ENCODE measurements around the gene FALEC.
"Not testable (repeated sequence)": the region's sequence is repeated elsewhere in the genome, so short reads cannot be mapped to it uniquely, and the experiment has no call there.

FALEC gene

DNA sequence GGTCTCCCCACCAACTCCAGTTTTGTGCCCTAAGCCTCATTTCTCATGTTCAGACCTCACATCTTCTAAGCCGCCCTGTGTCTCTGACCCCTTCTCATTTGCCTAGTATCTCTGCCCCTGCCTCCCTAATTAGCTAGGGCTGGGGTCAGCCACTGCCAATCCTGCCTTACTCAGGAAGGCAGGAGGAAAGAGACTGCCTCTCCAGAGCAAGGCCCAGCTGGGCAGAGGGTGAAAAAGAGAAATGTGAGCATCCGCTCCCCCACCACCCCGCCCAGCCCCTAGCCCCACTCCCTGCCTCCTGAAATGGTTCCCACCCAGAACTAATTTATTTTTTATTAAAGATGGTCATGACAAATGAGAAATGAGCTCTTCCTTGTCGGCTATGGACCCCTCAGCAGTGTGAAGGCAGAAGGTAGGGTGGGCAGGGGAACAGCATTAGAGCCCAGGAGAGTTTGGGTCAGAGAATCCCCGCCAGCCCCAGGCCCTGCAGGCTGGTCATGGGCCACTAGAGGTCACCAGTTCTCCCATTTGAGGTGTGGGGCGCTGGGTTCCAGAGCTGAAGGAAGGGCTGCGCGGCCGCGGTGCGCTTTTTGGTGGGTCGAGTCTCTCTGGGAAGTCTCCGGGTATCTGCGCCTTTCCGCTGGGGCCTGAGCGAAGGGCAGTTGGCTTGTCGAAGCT lies 45.2 kb downstream of the FALEC start:
- DNase-seq = peak; percentile 95

DNA sequence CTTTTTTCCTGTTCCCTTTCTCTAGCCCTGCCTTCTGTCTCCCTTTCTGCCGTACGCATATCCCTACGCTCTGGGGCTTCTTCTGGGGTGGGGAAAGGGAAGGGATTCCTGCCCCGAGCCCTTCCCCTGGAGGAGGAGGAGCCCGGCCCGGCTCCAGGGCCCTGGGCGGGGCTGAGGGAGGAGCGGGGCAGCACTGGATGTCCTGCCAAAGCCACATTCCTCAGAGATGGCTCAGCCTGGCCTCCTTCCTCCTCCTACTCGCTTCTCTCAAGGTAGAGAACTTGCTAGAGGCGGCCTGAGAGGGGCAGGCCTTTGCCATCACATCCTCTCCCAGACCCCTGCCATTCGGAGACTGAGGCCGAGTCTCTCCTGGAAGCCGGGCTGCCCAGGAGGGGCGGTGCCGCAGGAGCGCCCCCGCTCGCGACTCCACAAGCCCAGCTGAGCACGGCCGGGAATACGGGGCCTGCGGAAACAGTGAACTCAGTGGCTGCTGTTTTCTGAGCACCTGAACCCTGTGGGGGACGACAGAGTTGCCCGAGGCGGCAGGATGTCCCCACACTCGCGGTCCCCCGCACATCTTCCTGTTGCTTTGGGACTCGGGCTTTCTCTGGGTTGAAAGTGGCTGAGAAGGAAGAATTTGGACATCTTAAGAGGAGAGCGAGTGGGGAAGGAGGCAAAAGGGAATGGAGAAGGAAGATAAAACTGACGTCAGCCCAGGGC lies 45.9 kb downstream of the FALEC start:
- peak; percentile 55 for DNase-seq

DNA sequence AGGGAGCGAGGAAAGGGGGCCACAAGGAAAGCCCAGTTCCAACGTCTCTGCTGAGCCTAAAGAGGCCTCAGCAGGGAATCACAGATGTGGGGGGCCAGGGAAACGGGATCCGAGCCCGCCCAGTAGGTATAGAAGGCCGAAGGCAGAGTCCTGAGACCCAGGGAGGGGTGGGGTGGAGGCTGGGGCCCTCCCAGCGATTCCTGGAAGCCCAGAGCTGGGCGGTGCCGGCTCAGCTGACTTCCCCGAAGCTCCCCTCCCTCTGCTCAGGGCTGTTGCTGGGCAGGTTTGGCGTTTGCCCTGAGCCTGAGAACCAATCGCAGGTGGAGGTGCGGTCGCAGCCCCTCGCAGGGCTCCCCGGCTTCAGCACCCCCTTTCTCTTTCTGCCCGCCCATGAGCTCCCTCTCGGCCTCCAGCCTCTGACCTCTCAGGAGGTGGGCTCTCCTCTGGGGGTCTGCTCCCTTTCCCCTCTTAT lies 46.5 kb downstream of the FALEC start:
- DNase-seq = peak; percentile 95

GRCh38 chr1:150562446-150563339 lies 47.1 kb downstream of the FALEC start:
- peak; percentile 70 for DNase-seq

DNA sequence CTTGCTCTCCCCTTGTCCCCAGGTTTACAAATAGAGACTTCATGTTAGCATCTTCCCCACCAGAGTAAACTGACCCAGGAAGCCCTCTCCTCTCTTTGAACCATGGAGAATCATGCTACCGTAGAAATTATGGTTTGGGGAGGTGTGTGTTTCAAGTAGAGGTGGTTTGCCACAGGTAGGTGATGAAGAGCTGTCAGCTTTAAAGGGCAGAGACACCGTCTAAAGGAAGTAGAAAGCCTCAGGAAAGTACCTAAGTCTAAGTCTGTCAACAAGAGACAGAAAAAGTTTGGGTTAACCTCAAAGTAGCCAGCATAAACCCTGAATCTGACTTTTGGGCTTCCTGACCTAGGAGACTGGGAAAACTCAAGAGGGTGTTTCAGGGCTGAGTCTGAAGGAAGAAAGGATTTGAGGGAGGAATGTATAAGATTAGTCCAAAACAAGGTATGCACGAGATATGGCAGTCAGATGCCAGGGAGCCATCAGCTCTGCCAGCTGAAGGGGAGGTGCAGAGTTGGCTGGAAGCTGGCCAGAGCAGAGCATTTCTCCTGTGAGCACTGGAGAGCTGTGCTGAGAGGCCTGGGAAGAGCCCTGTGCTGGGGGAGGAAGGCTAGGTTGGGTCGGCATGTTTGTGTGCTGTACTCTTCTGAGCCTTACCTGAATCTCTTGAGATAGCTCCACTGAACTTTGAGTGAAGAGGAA lies 47.9 kb downstream of the FALEC start:
- peak; percentile 70 for DNase-seq

- DNase-seq = peak; percentile 13
Measured at GRCh38 chr1:150564051-150564991, 48.8 kb downstream of the FALEC start.

GRCh38 chr1:150565240-150565991 lies 49.9 kb downstream of the FALEC start:
- peak; percentile 22 for DNase-seq

GRCh38 chr1:150566589-150567340 lies 51.2 kb downstream of the FALEC start:
- no peak for DNase-seq

DNA sequence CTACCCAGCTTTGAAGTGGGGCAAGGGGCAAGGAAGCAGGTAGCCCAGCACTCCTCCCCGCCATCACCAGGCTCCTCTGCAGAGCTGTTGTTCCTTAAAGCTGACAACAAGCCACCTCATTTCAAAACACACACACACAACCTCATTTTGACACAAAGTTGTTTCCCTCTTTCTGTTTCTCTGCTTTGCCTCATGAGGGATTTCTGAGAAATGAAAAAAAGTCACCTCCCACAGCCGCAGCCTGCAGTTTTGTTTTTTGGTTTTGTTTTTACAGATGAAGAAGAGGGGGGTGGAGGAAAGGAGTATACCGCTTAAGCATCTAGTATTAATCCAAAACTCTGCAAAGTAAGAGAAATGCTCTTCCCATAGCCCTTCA lies 51.8 kb downstream of the FALEC start:
- DNase-seq = peak; percentile 75

DNA sequence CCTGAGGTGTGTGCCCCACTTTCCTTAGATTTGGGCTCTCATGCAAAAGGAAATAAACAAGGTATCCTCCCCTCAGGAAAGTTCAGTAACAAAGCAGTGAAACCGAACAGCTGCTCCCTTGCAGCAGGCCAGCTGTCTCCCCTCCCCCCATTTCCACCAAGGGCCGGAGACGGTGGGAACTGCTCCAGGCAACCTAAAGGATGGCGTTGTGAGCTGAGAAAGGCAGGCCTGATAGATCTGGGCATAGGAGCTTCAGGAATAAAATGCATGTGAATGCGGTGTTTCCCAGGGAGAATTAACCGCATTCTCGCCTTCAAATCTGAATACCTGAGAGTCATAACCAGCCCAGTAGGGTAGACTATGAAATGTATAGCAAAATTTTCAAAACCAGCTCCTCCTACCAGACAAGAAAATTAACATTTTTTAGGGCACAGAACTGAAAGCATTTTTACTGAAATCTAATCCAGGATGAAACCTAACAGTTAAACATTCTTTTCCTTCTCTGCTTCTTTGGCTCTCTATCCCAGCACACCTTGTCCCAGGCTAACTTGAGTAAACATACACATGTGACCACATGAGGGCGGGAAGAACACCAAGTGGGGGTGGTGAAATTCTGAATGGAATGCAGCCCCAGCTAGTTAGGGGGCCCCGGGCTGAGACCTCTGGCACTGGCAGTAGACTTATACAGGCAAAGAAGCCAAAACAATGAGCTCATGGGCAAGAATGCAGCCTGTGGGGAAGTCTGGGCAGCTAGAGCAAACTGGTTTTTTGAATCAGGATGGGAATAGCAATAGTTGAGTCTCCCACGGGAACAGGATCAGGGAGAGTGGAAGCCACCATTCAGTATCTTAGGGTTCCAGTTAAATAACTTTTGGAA lies 52.4 kb downstream of the FALEC start:
- DNase-seq = peak; percentile 49

DNA sequence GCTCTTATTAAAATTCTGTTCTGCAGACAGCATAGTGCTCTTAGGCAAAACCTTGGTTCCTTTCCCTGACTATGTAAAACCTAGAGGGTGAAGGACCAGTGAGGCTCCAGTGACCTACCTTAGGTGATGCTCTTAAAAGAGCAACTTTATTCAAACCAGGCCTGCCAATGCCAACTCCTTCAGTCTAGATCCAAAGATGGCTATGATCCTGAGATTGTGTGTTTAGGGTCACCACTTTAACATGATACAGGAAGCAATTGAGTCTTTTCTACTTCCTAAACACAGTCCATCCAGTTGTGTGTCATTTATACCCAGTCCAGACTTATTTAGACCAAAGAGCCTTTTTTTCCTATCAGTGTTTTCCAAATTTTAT lies 53.0 kb downstream of the FALEC start:
- DNase-seq = no peak

DNA sequence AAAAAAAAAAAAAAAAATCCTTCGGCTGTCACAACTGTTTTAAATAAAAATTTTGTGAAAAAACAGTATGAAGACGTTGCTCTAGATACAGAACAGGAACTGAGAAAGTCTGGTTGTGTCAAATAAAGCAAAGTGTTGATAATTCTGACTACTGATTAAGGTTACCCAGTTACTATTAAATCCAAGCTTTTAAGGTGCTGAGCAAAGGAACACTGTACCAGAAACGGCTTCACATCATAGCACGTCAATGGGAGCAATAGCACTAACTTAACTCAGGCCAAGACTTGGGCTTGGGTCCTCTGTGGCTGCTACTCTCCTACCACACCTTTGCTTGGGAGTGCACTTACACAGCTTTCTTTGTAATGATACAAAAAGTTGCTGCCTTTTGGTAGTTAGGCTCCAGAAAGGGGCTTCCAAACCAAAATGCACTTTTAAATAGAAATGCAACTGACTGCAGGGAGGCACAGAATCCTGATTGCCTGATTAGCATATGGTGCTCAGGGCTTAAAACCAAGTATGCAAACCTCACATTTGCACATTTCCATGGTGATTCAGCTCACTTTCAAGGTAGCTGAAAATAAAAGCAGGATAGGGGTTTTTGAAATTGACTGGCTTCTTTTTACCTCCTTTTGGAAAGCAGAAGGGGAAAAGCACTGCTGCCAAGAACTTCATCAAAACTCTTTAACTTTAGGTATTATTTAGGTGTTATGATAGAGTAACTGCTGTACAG lies 57.5 kb downstream of the FALEC start:
- DNase-seq = no peak

- DNase-seq = not testable (repeated sequence)
Measured at GRCh38 chr1:150573648-150574071, 58.1 kb downstream of the FALEC start.

DNA sequence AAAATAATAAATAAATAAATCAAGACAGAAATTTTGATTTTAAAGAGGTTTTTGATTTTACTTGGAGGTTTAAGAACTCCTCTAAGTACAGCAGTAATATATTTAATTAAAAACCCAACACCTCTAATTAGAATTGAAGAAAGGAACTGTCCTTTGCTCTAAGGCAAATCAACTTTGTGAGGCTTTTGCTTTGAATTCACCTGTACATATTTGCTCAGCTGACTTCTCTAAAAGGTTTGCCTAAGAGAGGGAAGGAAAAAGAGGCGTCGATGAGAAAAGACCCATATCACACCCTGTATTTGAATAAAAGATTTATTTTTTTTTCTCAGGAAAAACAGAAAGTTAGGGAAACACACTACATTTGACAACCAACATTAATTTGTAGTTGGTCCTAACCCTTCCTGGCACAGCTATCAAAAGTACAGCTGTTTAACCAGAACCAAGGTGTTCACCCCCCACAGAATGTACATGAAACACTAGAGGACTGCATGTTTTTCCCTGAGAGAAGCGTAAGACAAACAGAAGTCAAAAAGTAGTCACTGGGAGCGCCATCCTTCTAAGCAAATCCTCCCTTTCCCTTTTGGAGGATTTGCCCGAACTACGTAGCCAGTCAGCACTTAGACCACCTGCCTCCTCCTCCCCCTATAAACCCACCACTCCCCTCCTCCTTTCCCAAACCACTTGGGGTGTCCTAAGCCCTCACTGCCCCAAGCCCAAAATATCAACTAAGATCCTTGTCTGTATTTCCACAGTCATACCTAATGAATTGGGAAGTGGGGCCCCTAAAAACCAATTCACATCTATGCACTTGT lies 58.9 kb downstream of the FALEC start:
- no peak for DNase-seq

- no peak for DNase-seq
Measured at GRCh38 chr1:150575072-150575489, 59.5 kb downstream of the FALEC start.

- DNase-seq = no peak
Measured at GRCh38 chr1:150575518-150576366, 60.2 kb downstream of the FALEC start.

DNA sequence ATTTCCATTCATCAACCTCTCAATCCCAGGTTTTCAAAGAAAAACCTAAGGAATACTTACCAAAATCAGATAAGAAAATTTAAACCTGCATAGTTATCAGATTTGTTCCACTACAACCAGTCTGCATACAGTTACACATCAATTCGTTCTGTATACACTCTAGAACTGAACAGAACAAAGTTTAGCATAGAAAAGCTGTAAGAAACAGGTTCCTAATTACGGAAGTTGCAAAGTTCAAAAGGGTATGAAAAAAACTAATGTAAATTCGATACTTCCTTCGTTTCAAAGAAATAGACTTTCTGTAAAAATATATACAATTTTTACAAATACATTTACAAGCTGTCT lies 60.8 kb downstream of the FALEC start:
- DNase-seq = no peak

Data from hematopoietic multipotent progenitor cell treated with erythropoietin and hydrocortisone succinate and interleukin-3 and kit ligand, for 4 days (in vitro differentiated cells).